Measurements from ENCODE around the gene ATF4.
"Not testable (repeated sequence)": the region's sequence is repeated elsewhere in the genome, so short reads cannot be mapped to it uniquely, and the experiment has no call there.

ATF4 gene

DNA sequence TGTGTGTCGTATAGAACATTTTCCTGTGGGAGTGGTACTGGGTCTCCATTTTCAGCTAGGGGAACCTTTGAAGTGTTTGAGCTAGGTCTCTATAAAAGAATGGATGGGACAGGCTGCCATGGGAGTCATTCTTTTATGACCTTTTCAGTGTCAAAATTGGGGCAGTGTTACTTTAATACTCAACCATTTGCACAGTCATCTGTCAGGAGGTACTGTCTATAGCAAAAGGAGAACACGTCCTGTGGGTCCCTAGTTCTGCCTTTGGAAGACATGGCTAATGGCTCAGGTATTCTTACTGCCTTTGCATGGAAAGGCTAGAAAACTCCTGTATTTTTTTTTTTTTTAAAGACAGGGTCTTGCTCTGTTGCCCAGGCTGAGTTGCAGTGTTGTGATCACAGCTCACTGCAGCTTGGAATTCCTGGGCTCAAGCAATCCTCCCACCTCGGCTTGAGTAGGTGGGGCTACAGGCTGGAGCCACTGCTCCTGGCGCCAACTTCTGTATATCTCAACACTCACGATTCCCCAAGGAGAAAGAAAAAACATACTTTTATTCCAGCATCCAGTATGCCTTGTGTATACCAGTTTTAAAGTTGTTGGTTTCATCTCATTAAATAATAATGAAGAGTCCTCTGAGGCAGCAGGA, 2.1 kb upstream of the ATF4 start:
- no peak overlapping the region for H3K4me3 ChIP-seq (ENCODE audit: low read depth, low read length)
- TF ChIP-seq, protein P1, sequence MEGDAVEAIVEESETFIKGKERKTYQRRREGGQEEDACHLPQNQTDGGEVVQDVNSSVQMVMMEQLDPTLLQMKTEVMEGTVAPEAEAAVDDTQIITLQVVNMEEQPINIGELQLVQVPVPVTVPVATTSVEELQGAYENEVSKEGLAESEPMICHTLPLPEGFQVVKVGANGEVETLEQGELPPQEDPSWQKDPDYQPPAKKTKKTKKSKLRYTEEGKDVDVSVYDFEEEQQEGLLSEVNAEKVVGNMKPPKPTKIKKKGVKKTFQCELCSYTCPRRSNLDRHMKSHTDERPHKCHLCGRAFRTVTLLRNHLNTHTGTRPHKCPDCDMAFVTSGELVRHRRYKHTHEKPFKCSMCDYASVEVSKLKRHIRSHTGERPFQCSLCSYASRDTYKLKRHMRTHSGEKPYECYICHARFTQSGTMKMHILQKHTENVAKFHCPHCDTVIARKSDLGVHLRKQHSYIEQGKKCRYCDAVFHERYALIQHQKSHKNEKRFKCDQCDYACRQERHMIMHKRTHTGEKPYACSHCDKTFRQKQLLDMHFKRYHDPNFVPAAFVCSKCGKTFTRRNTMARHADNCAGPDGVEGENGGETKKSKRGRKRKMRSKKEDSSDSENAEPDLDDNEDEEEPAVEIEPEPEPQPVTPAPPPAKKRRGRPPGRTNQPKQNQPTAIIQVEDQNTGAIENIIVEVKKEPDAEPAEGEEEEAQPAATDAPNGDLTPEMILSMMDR (conservative IDR thresholded peaks at IDR 0.05; ENCODE audit: low read depth, low read length): no peak
- DNase-seq (ENCODE audit: low read depth): peak; percentile 60

DNA sequence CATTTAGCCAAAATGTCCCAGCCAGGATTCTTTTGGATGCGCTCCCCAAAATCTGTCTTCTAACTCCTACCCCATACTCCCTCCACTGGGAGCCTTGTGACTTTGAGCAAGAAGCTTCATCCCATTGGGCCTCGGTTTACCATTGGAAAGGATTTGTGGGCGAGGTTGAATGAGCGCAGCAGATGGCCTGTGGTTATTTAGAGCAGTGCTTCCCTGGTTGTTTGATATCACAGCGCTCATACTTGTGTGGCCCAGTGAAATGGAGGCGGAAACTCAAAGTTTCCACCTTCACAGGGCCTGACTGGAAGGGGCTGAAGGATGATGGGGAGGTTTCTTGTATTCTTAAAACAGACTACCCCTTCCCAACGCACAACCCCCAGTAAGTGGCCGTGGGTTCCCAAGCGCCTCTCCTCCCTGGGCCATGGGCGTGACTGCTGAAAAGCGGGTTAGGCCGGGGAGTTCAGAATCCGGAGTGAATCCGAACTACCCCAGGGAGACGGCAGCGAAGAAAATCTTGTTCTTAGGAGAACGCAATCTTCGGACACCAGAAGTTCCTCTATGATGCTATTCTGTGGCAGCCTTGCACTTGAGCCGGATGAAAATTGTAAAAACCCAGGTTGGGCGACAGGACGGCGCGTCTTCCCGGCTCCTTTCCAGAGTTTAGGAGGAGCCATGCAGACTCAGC, 1.2 kb upstream of the ATF4 start:
- TF ChIP-seq, protein P1 (conservative IDR thresholded peaks at IDR 0.05; ENCODE audit: low read depth, low read length): no peak
- peak; percentile 61 for DNase-seq (ENCODE audit: low read depth)
- peak overlapping the region; percentile 96 for H3K4me3 ChIP-seq (ENCODE audit: low read depth, low read length)

DNA sequence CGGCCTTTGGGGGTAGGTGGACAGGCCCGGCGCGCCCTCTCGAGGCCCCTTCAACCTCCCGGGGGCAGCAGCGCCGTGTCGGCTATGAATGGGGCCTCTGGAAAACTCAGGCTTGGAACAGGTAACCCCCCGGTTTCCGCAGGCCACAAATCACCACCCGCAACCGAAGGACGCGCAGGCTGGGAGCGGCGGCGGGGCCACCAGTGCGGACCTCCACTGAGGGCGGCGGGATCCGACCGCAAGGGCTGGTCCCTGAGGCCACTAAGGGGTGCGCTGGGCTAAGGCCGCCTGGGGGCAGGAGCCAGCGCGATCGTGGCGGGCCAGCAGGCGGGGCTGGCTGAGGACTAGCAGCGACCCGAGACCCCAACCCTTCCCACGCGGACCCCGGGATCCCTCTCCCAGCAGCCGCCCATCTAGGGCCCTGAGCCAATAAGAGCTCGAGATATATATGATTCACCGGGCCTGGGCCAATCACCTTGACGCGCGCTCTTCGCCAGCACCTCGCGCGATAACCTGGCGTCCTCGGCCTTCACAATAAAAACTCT, 609 bp upstream of the ATF4 start:
- TF ChIP-seq, protein P1 (conservative IDR thresholded peaks at IDR 0.05; ENCODE audit: low read depth, low read length): peak; percentile 33
- peak overlapping the region; percentile 96 for H3K4me3 ChIP-seq (ENCODE audit: low read depth, low read length)
- DNase-seq (ENCODE audit: low read depth): peak; percentile 100

DNA sequence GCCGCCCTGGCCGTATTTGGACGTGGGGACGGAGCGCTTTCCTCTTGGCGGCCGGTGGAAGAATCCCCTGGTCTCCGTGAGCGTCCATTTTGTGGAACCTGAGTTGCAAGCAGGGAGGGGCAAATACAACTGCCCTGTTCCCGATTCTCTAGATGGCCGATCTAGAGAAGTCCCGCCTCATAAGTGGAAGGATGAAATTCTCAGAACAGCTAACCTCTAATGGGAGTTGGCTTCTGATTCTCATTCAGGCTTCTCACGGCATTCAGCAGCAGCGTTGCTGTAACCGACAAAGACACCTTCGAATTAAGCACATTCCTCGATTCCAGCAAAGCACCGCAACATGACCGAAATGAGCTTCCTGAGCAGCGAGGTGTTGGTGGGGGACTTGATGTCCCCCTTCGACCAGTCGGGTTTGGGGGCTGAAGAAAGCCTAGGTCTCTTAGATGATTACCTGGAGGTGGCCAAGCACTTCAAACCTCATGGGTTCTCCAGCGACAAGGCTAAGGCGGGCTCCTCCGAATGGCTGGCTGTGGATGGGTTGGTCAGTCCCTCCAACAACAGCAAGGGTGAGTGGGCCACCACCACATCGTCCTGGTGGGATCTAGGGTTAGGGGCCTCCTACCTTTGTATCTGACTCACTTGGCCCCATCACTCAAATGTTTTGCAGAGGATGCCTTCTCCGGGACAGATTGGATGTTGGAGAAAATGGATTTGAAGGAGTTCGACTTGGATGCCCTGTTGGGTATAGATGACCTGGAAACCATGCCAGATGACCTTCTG, 934 bp downstream of the ATF4 start:
- peak; percentile 89 for DNase-seq (ENCODE audit: low read depth)
- peak overlapping the region; percentile 96 for H3K4me3 ChIP-seq (ENCODE audit: low read depth, low read length)

DNA sequence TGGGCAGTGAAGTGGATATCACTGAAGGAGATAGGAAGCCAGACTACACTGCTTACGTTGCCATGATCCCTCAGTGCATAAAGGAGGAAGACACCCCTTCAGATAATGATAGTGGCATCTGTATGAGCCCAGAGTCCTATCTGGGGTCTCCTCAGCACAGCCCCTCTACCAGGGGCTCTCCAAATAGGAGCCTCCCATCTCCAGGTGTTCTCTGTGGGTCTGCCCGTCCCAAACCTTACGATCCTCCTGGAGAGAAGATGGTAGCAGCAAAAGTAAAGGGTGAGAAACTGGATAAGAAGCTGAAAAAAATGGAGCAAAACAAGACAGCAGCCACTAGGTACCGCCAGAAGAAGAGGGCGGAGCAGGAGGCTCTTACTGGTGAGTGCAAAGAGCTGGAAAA, 1.7 kb downstream of the ATF4 start:
- DNase-seq (ENCODE audit: low read depth): not testable (repeated sequence)
- H3K4me3 ChIP-seq (ENCODE audit: low read depth, low read length): peak overlapping the region; percentile 96

DNA sequence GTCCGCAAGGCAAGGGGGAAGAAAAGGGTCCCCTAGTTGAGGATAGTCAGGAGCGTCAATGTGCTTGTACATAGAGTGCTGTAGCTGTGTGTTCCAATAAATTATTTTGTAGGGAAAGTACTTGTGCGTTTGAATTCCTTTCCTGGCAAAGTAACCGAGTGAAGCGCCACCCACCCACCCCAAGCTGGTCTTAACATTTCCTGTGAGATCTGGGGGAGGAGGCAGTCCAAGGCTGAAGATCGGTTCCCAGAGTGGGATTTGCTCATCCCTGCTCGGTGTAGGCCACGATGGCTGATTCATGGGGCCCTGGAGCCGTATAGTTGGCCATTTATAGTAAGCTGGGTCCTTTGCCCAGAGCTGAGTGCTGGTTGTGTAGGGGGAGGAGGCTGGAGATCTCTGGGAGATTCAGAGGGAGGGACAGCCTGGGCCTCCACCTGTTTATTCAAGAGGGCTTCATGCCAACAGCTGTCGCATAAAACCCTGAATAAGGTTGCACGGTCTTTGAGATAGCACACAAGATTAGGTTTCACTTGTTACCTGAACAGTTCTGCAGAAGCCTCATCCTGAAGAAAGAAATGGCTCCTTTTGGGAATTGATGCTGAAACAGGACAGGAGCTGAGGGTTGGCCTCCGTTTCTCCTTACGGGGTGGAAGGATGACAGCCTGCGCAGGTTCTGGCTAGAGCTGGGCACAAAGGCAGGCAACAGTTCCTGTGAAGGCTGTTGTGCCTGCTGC, 2.4 kb downstream of the ATF4 start:
- H3K4me3 ChIP-seq (ENCODE audit: low read depth, low read length): peak overlapping the region; percentile 96
- DNase-seq (ENCODE audit: low read depth): peak; percentile 67
- TF ChIP-seq, protein P1 (conservative IDR thresholded peaks at IDR 0.05; ENCODE audit: low read depth, low read length): no peak

DNA sequence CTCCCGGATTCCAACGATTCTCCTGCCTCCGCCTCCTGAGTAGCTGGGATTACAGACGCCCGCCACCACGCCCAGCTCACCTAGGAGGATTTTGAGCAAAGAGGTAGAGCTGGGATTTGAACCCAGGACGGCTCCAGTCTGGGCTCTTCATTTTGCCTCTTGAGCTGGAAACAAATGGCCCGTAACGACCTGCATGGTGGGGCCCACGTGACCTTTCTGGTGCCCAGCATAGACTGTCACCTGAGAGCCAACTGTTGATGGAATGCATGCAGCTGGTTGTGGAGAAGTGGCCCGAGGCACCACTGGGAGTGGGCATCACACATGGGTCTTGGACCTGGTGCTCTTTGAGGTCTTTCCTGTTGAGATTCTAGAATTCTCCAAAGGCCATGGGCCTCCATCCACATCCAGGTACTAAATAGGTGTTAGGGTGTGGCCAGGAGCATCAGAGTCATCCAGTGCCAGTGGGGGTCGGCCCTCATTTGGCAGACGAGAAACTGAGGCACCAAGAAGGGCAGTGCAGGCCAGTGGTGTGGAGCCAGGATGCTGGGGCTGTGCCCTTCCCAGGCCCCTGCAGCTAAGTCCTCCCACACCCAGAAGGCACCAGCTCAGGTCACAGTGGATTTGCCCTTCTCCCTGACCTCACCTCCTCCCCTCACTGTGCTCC, 3.9 kb downstream of the ATF4 start:
- TF ChIP-seq, protein P1 (conservative IDR thresholded peaks at IDR 0.05; ENCODE audit: low read depth, low read length): no peak
- DNase-seq (ENCODE audit: low read depth): no peak
- H3K4me3 ChIP-seq (ENCODE audit: low read depth, low read length): no peak overlapping the region

All from choroid plexus epithelial cell (primary cell).